Activated CD4-positive, alpha-beta T cell treated with anti-CD3 and anti-CD28 coated beads, Interleukin-2, amount 50 U/mL, for 1 hour (primary cell): ENCODE data around the gene TTLL6.
"Not testable (repeated sequence)": the region's sequence is repeated elsewhere in the genome, so short reads cannot be mapped to it uniquely, and the experiment has no call there.

Experiments used
- DNase-seq: peaks from one replicate; pipeline ENCODE4 v3.0.0-alpha.2; 2020

The TTLL6 gene

DNA sequence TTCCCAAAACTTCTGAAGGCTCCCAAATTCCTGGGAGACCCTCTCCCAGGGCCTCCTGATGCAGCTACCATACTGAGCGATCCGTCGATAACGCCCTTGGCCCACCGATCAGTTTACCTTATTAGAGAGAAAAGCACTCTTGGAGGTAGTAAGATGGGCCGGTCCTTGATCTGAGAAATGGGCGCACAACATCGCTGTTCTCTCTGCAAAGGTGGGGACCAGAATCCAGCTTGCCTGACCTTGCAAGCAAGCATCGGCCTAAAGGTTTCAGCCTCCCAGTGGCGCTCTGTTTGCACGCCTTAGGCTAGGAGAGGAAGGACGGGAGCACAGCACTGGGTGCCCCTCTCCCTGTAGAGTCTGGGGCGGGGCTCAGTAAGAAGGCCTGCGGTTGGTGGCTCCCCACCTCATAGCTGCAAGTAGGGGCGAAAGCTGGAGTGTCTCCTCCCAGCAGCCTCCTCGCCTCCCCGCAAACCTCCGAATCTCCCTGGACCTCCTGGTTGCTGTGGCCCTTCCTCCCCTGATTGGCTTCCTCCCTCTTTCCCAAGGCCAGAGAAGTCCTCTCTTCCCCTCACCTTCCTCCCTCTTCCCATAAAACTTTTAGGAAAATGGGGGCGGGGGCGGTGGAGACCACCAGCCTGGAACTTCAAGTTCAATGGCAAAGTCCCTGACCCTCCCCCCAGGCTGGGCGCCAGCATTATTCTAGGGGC lies 94.7 kb downstream of the TTLL6 start, which contains the start of gene PRAC1:
PRAC1 (minus strand) TSS at position 318 of the 707 bp plus-strand sequence; CDS start at position 192, 126 bp downstream.
- no peak for DNase-seq

GRCh38 chr17:48721009-48721402 lies 96.0 kb downstream of the TTLL6 start:
- no peak for DNase-seq

DNA sequence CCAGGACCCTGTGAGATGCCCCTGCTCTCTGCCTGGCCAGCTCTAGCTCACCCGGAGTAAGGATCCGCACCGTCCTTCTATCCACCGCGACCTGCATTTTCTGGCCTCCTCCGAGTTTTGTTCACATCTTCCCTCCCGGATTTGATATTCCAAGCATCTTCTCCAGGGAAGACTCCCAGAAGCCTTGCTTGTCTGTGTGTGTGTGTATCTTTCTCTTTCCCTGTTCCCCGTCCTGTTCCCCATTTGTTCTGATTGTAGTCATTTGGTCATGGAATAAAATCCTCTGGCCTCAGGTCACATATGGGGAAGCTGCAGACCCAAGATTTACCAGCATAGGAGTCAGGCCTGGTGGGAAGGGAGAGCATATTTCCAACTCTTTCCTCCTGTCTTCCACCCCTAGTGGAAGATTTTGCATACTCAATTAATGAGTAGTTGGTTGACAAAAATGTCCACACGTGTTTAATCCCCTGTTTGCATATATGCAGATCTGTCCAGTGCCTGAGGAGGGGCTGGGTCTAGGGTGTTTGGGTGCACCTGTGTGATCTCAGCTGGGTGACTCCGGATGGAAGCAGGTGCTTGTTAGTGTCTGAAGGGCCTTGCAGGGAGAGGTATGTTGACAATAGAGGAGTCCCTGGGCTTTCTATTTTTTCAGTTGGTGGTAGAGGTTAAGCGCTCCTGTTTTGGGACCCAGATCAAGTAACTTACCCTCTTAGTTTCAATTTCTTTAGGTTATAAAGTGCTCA lies 96.6 kb downstream of the TTLL6 start:
- DNase-seq, result no peak

DNA sequence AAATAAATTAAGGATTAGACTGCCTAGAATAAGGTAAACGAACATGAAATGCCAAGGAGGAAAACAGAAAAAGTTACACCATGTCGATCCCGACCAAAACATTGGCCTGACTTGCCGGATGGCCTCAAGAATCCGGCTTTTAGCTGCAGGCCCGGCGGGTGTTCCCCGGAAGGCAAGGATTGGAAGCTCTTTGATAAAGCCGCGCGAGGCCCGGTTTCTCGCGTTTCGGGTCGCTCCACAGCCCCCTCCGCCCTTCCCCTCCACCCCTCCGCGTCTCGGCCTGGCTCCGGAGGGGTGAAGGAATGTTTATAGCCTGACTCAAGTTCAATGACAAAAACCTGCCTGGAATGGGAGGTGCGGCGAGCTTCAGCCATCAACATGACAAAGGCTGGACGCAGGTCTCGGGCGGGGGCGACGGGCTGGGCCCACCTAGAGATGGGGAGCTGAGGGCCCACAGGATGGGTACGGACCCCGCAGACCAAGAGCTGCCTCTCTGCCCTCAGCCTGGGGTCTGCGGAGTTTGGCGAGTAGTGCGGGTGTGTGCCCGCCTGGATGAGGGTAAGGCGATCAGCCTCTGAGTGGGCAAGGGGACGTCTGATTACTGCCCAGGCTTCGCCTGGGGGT lies 97.3 kb downstream of the TTLL6 start:
- no peak for DNase-seq

DNA sequence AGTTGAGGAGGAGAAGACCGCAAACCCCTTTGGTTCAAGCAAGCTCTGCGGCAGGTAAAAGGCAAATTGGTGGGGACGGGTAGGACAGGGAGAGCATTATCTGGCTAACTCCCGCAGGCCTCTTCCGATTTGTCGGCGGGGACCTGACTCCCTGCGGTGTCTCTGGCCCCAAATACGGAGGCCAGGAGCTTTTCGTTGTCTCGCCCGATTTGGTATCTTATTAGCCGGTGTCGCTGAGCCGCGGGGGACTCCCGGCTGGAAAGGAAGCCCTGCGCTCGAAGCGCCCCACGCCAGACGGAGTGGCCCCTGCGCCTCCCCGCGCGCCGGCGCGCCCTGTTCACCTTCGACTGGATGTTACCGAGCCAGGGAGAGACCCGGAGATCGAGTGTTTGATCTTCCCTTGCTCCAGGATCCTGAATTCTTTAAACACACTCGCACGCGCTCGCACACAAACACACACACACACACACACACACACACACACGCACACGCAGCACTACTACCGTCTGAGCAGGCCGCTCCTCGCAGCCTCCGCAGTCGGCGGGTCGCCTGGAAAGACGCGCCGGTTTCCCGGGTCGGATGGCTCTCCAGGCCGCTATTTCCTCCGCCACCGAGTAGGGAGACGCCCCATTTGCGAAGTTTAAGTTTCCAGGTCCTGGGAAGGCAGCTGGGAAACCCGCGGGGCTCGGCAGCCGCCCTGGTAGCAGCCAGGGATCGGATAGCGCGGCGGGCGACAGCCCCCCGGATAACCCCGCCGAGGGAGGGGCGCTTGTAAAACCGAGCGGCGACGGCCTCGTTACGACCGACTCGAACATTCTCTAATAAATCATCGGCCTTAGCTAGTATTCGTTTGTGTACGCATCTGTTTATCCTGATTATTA lies 98.0 kb downstream of the TTLL6 start:
- no peak for DNase-seq

DNA sequence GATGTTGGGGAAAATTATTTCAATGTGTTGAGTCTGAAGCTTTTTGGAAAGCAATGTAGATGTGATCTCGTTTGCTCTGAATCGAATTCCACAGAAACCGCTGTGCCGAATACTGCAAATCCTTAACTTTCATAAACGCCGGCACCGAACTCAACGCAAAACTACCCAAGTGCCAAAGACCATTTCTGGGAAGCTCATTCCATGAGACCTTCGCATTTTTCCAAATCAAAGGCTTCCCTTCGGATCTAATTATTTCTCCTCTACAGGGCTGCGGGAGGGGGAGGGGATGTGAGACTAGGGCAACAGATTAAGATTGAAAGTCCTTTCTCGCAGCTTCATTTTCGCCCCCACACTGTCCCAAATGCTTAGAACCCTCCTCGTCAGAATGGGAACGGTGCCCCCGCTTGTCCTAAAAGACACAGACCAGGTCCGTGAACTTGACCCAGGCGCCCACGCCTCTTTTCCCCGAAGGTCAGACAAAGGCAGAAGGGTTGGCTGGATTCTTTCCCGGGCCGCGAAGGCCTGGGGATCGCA lies 98.7 kb downstream of the TTLL6 start:
- no peak for DNase-seq

GRCh38 chr17:48717367-48718226 lies 99.4 kb downstream of the TTLL6 start:
- no peak for DNase-seq

GRCh38 chr17:48716549-48716948 lies 100.5 kb downstream of the TTLL6 start:
- not testable (repeated sequence) for DNase-seq

DNA sequence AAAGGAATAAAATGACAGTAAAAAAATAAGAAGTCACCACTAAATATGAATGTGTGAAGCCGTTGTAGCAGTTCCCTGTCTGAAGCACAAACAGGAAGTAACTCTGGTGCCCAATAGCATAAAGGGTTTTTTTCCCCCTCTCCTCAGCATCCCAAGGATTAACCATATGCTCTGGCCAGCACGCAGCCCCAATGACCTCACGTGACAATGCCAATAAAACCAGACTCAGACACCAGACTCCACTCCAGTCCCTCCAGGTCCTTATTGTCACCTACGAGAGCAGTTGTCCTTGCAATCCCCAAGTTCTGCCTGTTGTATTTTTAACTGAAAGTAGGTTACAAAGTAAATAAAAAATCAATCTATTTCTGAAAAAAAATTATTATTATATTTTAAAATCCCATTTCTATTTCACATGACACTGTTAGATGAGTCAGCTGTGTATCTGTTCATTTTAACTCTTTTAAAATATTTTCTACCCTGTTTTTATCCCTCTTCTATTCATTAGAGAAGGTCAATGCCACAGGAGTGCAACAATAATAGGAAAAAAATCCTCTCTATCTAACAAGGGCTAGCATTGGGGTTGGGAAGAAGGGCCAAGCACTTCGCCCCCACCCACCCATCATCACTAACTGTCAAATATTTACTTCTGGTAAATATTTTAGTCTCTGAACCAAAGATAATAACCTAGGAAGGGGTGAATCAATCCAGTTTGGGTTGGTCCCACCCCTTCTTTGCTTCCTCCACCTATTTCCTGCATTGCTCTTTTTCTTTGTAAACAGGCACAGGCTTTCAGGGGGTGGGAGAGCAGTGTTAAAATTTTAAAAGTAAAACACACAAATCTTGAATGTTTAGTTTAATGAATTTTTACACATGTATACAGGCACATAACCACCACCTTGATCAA lies 101.3 kb downstream of the TTLL6 start:
- no peak for DNase-seq
